ENCODE measurements around the gene FAM229B. TPM values are rescaled to one million over a fixed set of nuclear protein-coding genes. Genes with fewer than 3 reads are reported as not detected.
A peak's percentile ranks its signal among the peaks of the same experiment; 100 is the strongest.

The FAM229B gene
- total and polyA plus RNA-seq, 9 of the 15 experiments (the other 6 are each of a cell fraction or from before 2014, with no cell fraction given) = 3.3 to 17.4 (median 5.8) TPM

DNA sequence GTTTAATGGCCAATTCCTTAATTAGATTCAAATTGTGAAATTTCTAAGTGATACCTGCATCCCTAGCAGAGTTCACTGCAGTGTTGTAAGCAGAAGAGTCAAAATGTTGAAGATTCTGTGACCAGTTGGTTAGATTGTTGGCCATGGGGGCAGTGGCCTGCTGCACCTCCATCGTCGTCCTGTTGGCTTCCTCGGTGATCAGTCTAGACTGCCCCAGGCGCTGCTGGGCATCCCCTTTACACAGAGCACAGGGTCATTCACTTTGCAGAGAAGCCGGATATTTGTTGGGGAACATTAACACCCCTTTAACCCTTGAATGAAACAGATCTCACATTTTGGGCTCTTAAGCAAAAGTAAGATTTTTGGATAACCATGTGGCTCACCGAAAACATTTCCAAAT lies 60.7 kb downstream of the FAM229B start:
- TF ChIP-seq SP1 (CRISPR knock-in tag; IDR thresholded peaks at IDR 0.05) (no peak), SRSF3 (IDR thresholded peaks at IDR 0.05; ENCODE audit: insufficient read depth, low read length) (no peak), CHD4 (IDR thresholded peaks at IDR 0.05; ENCODE audit: insufficient read depth, insufficient replicate concordance, low read depth, low read length, poor library complexity, severe bottlenecking) (no peak), STAT5A (IDR thresholded peaks at IDR 0.05; ENCODE audit: borderline replicate concordance, low read length) (no peak)
- TF ChIP-seq, protein P1, sequence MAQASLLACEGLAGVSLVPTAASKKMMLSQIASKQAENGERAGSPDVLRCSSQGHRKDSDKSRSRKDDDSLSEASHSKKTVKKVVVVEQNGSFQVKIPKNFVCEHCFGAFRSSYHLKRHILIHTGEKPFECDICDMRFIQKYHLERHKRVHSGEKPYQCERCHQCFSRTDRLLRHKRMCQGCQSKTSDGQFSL (CRISPR knock-in tag; IDR thresholded peaks at IDR 0.05) = no peak
- TF ChIP-seq, protein P1 (tag; IDR thresholded peaks at IDR 0.05) = no peak
- Histone ChIP-seq H3K4me2 (ENCODE audit: insufficient read depth, low read length) (no peak overlapping the region), H3K27ac (ENCODE audit: extremely low read depth, low read depth, low read length) (no peak overlapping the region), H3K9me3 (replicated peaks; ENCODE audit: control insufficient read depth, insufficient read depth, low read depth, low read length) (no peaks in the 10 kb centered on the region), H3K9me1 (ENCODE audit: control insufficient read depth, insufficient read depth, low read length) (no peaks in the 10 kb centered on the region), H3K9ac (ENCODE audit: insufficient read depth in 1 of 2, low read depth in 2 of 2, low read length in 2 of 2) (no peak overlapping the region), H3K27me3 (ENCODE audit: control insufficient read depth in 2 of 2, insufficient read depth in 2 of 2, low read length in 2 of 2) (peaks cover 0 to 6% of the 10 kb centered on the region in 2 experiments; a peak in 3 of 5 replicates), H3K36me3 (ENCODE audit: control insufficient read depth, insufficient read depth, low read length) (no peaks in the 10 kb centered on the region), H3K4me3 (no peak overlapping the region), H3K4me1 (replicated peaks in 1 of 2; ENCODE audit: control insufficient read depth in 2 of 2, insufficient read depth in 2 of 2, low read length in 2 of 2) (no peaks in the 10 kb centered on the region), H4K20me1 (replicated peaks; ENCODE audit: control insufficient read depth, insufficient read depth, low read length) (no peaks in the 10 kb centered on the region), H3K79me2 (ENCODE audit: control insufficient read depth, insufficient read depth, low read length) (no peaks in the 10 kb centered on the region), H2AFZ (ENCODE audit: low read depth, low read length) (no peak overlapping the region)
- ChIA-PET CTCF (ENCODE audit: low intra/inter-chr PET ratio) (no interaction called here), POLR2A (no interaction called here)
- no peak for DNase-seq (ENCODE audit: extremely low read depth in 1 of 4, low spot score in 3 of 4)
- whole genome bisulfite sequencing (ENCODE audit: insufficient coverage, low coverage, missing lambda C conversion rate) = 15% methylated on average over 6 of the region's 6 CpGs
- ATAC-seq = peak; percentile 23; the same call in 1 of the 3 replicates
- FAIRE-seq = no peak
- intact Hi-C loops (cut with micrococcal nuclease) (loop anchor here (5.0 kb wide), 1 partner anchor 61 kb away; the partner anchor contains the start of genes FAM229B and TUBE1), in situ Hi-C loops (cut with MboI) (loop anchor here (10.0 kb wide), 1 partner anchor 443 kb away; no protein-coding TSS in a partner anchor)
- BruUV-seq (replicated peaks) = no TSS peak
